GM12878 (cell line): ENCODE data around the gene ZNF174. TPM values are rescaled to one million over a fixed set of nuclear protein-coding genes. Genes with fewer than 3 reads are reported as not detected.

ENCODE experiments used
- ATAC-seq: fragments of 200-7000 bp; cut with Tn5 transposase; 3 replicates; pipeline ENCODE4 v1.9.1; 2020; ENCODE audit warnings: mild to moderate bottlenecking, moderate library complexity
- BruUV-seq: library from RNA; stranded (reverse); fragments of 400-500 nt; replicated peaks from 2 replicates; lab custom pipeline; 2021; lab: Mats Ljungman, UMichigan
- CTCF ChIA-PET: fragments of 300-600 bp; sonication (Branson Sonifier 250); formaldehyde crosslinking; extraction: SDS; loops from one replicate; lab custom pipeline; 2021; ENCODE audit warnings: inconsistent platforms; lab: Yijun Ruan, JAX
- POLR2A ChIA-PET: fragments of 350-600 bp; formaldehyde crosslinking; extraction: SDS; loops from one replicate; lab custom pipeline; 2021; ENCODE audit warnings: inconsistent platforms; lab: Charles Lee
- RAD21 ChIA-PET: fragments of 300-600 bp; sonication (Branson Sonifier 250); formaldehyde crosslinking; loops from one replicate; lab custom pipeline; 2023; ENCODE audit warnings: antibody characterized with exemption; ENCODE audit not compliant: unreplicated experiment; lab: Charles Lee
- SMC1A ChIA-PET: fragments of 300-600 bp; sonication (Branson Sonifier 250); formaldehyde crosslinking; loops from one replicate; lab custom pipeline; 2023; ENCODE audit not compliant: unreplicated experiment, uncharacterized antibody; lab: Charles Lee
- DNase-seq: peaks from one replicate; pipeline ENCODE4 v3.0.0-alpha.2; 2011; ENCODE audit warnings: low read depth, low spot score
- FAIRE-seq: peaks from 3 replicates; lab custom pipeline; 2011; peaks lifted over from hg19 to GRCh38; lab: Jason Lieb, UNC
- H2AFZ ChIP-seq: 2 replicates; pipeline ENCODE4 v1.6.0; 2011; ENCODE audit warnings: low read depth, low read length, control low read depth; ENCODE audit not compliant: control insufficient read depth
- H3K27ac ChIP-seq: 2 replicates; pipeline ENCODE4 v1.5.1; 2011; ENCODE audit warnings: control low read depth; ENCODE audit not compliant: control insufficient read depth, insufficient read depth
- H3K27me3 ChIP-seq, 2 experiments: replicated peaks in 1 of 2; 2 replicates each; pipeline versions ENCODE4 v1.6.0 to v1.6.1; 2011; ENCODE audit warnings: low read length in 1 of 2; ENCODE audit not compliant: control insufficient read depth in 2 of 2, insufficient read depth in 2 of 2
- H3K36me3 ChIP-seq, 2 experiments: 2 replicates each; pipeline ENCODE4 v1.5.1; 2011; ENCODE audit warnings: low read length in 1 of 2; ENCODE audit not compliant: control insufficient read depth in 2 of 2, insufficient read depth in 2 of 2
- H3K4me1 ChIP-seq: 2 replicates; pipeline ENCODE4 v1.6.1; 2011; ENCODE audit warnings: mild to moderate bottlenecking, low read length, moderate library complexity, mixed read lengths; ENCODE audit not compliant: control insufficient read depth, insufficient read depth
- H3K4me2 ChIP-seq: 2 replicates; pipeline ENCODE4 v1.6.0; 2011; ENCODE audit warnings: control low read depth; ENCODE audit not compliant: control insufficient read depth, insufficient read depth
- H3K4me3 ChIP-seq: fragments of 200-600 bp; sonication (generic); 2 replicates; pipeline ENCODE4 v1.5.1; 2016
- H3K79me2 ChIP-seq: 2 replicates; pipeline ENCODE4 v1.6.0; 2011; ENCODE audit warnings: low read length; ENCODE audit not compliant: control insufficient read depth, insufficient read depth
- H3K9ac ChIP-seq: 2 replicates; pipeline ENCODE4 v1.8.0; 2011; ENCODE audit warnings: low read length, control low read depth, mixed read lengths; ENCODE audit not compliant: control insufficient read depth, insufficient read depth
- H3K9me3 ChIP-seq: replicated peaks from 3 replicates; pipeline ENCODE4 v1.5.1; 2011; ENCODE audit warnings: mild to moderate bottlenecking, low read length; ENCODE audit not compliant: control insufficient read depth, insufficient read depth
- H4K20me1 ChIP-seq: 2 replicates; pipeline ENCODE4 v1.6.0; 2011; ENCODE audit not compliant: control insufficient read depth, insufficient read depth
- CBX5 ChIP-seq: sonication (generic); IDR thresholded peaks from 2 replicates; pipeline ENCODE4 v1.6.1; 2016; ENCODE audit warnings: low read depth, moderate library complexity, mild to moderate bottlenecking, inconsistent platforms
- ETV6 ChIP-seq, 2 experiments: fragments of 450-650 bp in 1 of 2; IDR thresholded peaks in 1 of 2; conservative IDR thresholded peaks in 1 of 2; 2 replicates each; pipeline ENCODE4 v1.6.1; 2014; ENCODE audit warnings: antibody characterized with exemption in 1 of 2, borderline replicate concordance in 1 of 2, low read depth in 1 of 2, mild to moderate bottlenecking in 1 of 2, moderate library complexity in 1 of 2
- KLF5 ChIP-seq: fragments of 450-650 bp; IDR thresholded peaks from 2 replicates; pipeline ENCODE4 v1.6.1; 2014; ENCODE audit warnings: mild to moderate bottlenecking; ENCODE audit not compliant: partially characterized antibody
- PML ChIP-seq: IDR thresholded peaks from 2 replicates; pipeline ENCODE4 v1.6.1; 2012; ENCODE audit warnings: low read length, inconsistent platforms
- ZNF217 ChIP-seq: fragments of 450-650 bp; IDR thresholded peaks from 2 replicates; pipeline ENCODE4 v1.6.1; 2017; ENCODE audit warnings: antibody characterized with exemption, mild to moderate bottlenecking
- ZNF622 ChIP-seq: fragments of 450-650 bp; IDR thresholded peaks from 2 replicates; pipeline ENCODE4 v1.6.1; 2017; ENCODE audit warnings: mild to moderate bottlenecking, inconsistent platforms
- ZSCAN29 ChIP-seq: fragments of 450-650 bp; IDR thresholded peaks from 2 replicates; pipeline ENCODE4 v1.6.1; 2017; ENCODE audit warnings: mild to moderate bottlenecking, moderate library complexity
- WGBS: methylation state at CpG from one replicate; pipeline ENCODE4 v1.1.6; 2016; ENCODE audit warnings: low lambda C conversion rate; ENCODE audit not compliant: insufficient replicate concordance, insufficient coverage; ENCODE audit errors: missing lambda C conversion rate; 5-methylcytosine and 5-hydroxymethylcytosine counted together
- in situ Hi-C: fragments of 300-500 bp; cut with MboI; formaldehyde crosslinking; loops from 9 replicates; pipeline ENCODE4 v1.14.3; 2018; ENCODE audit warnings: mixed read lengths
- intact Hi-C: fragments of 100-400 bp; cut with micrococcal nuclease; formaldehyde crosslinking; loops from one replicate; pipeline ENCODE4 v1.14.2; 2022; ENCODE audit not compliant: unreplicated experiment
- polyA plus RNA-seq, 11 experiments: library from polyadenylated mRNA; depleted of rRNA in 4 of 11; unstranded in 6 of 11; stranded (reverse) in 5 of 11; fragments of >200 nt; fragmentation: Nextera tagmentation in 4 of 11; fragmentation: Illumina TruSeq in 1 of 11; extraction: Ambion mirVana in 4 of 11; extraction: Trizol in 1 of 11; gene quantifications; 1 replicate in 1 of 11; 2 replicates in 10 of 11; pipeline versions ENCODE4 v1.2.1 to v1.2.3, GENCODE V29; 2011 to 2016; ENCODE audit warnings: inconsistent platforms in 2 of 11, missing spikeins in 2 of 11, low read depth in 1 of 11
- total RNA-seq, 4 experiments: library from RNA; depleted of rRNA in 3 of 4; stranded (reverse); fragments of >200 nt in 3 of 4; fragmentation: Illumina TruSeq in 1 of 4; extraction: Trizol in 1 of 4; gene quantifications; 2 replicates each; pipeline versions ENCODE4 v1.2.1 to v1.2.3, GENCODE V29; 2013 to 2021
- TF ChIP-seq, protein P1 (sequence below): fragments of 450-650 bp; IDR thresholded peaks from 2 replicates; pipeline ENCODE4 v1.6.1; 2016; ENCODE audit warnings: mild to moderate bottlenecking, moderate library complexity, borderline replicate concordance
- TF ChIP-seq, protein P2 (sequence below): fragments of 450-650 bp; IDR thresholded peaks from 2 replicates; pipeline ENCODE4 v1.6.1; 2016; ENCODE audit warnings: mild to moderate bottlenecking
- TF ChIP-seq, protein P3 (sequence below): fragments of 450-650 bp; IDR thresholded peaks from 2 replicates; pipeline ENCODE4 v1.6.1; 2014; ENCODE audit warnings: mild to moderate bottlenecking
- TF ChIP-seq, protein P4 (sequence below): IDR thresholded peaks from 2 replicates; pipeline ENCODE4 v1.6.1; 2011; ENCODE audit warnings: borderline replicate concordance, low read depth, mild to moderate bottlenecking, moderate library complexity, mixed read lengths, low read length; ENCODE audit not compliant: insufficient read depth; ENCODE audit errors: extremely low read length

Gene ZNF174
- total and polyA plus RNA-seq, 10 of the 15 experiments (the other 5 are each of a cell fraction or from before 2014, with no cell fraction given), result 3.0 to 14.3 (median 10.1) TPM

DNA sequence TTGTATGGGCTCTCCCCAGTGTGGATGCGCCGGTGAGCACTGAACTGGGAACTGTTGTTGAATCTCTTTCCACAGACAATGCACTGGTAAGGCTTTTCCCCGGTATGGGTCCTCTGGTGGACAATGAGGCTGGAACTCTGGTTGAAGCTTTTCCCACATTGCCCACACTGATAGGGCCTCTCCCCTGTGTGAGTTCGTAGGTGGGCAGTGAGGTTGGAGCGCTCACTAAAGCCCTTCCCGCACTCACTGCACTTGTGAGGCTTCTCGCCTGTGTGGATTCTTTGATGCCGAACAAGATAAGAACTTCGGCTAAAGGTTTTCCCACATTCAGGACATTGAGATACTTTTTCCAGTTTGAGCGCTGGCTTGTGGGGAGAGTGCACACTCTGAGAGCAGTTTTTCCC lies 18.0 kb upstream of the ZNF174 start:
- ATAC-seq (no peak), FAIRE-seq (no peak), DNase-seq (no peak)
- ChIA-PET POLR2A (no interaction called here), RAD21 (no interaction called here), CTCF (no interaction called here)
- Histone ChIP-seq H3K4me1 (no peaks in the 10 kb centered on the region), H3K4me3 (no peak overlapping the region), H3K9ac (no peak overlapping the region), H3K27ac (no peak overlapping the region), H3K79me2 (no peaks in the 10 kb centered on the region)
- in situ Hi-C loops (no loop called here), intact Hi-C loops (no loop called here)
- WGBS, result 98% methylated on average over 10 of the region's 10 CpGs
- no peak for TF ChIP-seq ETV6 (conservative IDR thresholded peaks at IDR 0.05 in 1 of 2, IDR thresholded peaks at IDR 0.05 in 1 of 2; ENCODE audit: borderline replicate concordance in 1 of 2, low read depth in 1 of 2)
- TF ChIP-seq, protein P1, sequence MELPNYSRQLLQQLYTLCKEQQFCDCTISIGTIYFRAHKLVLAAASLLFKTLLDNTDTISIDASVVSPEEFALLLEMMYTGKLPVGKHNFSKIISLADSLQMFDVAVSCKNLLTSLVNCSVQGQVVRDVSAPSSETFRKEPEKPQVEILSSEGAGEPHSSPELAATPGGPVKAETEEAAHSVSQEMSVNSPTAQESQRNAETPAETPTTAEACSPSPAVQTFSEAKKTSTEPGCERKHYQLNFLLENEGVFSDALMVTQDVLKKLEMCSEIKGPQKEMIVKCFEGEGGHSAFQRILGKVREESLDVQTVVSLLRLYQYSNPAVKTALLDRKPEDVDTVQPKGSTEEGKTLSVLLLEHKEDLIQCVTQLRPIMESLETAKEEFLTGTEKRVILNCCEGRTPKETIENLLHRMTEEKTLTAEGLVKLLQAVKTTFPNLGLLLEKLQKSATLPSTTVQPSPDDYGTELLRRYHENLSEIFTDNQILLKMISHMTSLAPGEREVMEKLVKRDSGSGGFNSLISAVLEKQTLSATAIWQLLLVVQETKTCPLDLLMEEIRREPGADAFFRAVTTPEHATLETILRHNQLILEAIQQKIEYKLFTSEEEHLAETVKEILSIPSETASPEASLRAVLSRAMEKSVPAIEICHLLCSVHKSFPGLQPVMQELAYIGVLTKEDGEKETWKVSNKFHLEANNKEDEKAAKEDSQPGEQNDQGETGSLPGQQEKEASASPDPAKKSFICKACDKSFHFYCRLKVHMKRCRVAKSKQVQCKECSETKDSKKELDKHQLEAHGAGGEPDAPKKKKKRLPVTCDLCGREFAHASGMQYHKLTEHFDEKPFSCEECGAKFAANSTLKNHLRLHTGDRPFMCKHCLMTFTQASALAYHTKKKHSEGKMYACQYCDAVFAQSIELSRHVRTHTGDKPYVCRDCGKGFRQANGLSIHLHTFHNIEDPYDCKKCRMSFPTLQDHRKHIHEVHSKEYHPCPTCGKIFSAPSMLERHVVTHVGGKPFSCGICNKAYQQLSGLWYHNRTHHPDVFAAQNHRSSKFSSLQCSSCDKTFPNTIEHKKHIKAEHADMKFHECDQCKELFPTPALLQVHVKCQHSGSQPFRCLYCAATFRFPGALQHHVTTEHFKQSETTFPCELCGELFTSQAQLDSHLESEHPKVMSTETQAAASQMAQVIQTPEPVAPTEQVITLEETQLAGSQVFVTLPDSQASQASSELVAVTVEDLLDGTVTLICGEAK, result 0 out of 2 replicates have a peak, but pooled peaks have one; percentile 36
- TF ChIP-seq, protein P2, sequence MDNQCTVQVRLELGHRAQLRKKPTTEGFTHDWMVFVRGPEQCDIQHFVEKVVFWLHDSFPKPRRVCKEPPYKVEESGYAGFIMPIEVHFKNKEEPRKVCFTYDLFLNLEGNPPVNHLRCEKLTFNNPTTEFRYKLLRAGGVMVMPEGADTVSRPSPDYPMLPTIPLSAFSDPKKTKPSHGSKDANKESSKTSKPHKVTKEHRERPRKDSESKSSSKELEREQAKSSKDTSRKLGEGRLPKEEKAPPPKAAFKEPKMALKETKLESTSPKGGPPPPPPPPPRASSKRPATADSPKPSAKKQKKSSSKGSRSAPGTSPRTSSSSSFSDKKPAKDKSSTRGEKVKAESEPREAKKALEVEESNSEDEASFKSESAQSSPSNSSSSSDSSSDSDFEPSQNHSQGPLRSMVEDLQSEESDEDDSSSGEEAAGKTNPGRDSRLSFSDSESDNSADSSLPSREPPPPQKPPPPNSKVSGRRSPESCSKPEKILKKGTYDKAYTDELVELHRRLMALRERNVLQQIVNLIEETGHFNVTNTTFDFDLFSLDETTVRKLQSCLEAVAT, result 0 out of 2 replicates have a peak, but pooled peaks have one; percentile 35
- peak; percentile 81; the same call in 1 of the 2 replicates for TF ChIP-seq ZNF217
- TF ChIP-seq, protein P3, sequence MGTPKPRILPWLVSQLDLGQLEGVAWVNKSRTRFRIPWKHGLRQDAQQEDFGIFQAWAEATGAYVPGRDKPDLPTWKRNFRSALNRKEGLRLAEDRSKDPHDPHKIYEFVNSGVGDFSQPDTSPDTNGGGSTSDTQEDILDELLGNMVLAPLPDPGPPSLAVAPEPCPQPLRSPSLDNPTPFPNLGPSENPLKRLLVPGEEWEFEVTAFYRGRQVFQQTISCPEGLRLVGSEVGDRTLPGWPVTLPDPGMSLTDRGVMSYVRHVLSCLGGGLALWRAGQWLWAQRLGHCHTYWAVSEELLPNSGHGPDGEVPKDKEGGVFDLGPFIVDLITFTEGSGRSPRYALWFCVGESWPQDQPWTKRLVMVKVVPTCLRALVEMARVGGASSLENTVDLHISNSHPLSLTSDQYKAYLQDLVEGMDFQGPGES, result no peak
- peak; percentile 98 for TF ChIP-seq CBX5
- TF ChIP-seq, protein P4, sequence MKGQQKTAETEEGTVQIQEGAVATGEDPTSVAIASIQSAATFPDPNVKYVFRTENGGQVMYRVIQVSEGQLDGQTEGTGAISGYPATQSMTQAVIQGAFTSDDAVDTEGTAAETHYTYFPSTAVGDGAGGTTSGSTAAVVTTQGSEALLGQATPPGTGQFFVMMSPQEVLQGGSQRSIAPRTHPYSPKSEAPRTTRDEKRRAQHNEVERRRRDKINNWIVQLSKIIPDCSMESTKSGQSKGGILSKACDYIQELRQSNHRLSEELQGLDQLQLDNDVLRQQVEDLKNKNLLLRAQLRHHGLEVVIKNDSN, result peak; percentile 22
- TF ChIP-seq ZNF622, result no peak
- peak; percentile 75 for TF ChIP-seq KLF5
- TF ChIP-seq PML, result no peak
- no peak for TF ChIP-seq ZSCAN29
- TF ChIP-seq, all 136 proteins: peak for 6
- H3K36me3 ChIP-seq, result peaks cover 12 to 23% of the 10 kb centered on the region in 2 experiments
- SMC1A ChIA-PET, result interaction anchor here (0.6 to 1.4 kb wide), 3 partner anchors 9 to 19 kb away, joined by 3 to 5 read pairs (median 3); no protein-coding TSS in a partner anchor
- no TSS peak for BruUV-seq
- no peak overlapping the region for H2AFZ ChIP-seq
- H4K20me1 ChIP-seq, result no peaks in the 10 kb centered on the region
- no peak overlapping the region for H3K4me2 ChIP-seq
- peaks cover 52% of the 10 kb centered on the region for H3K9me3 ChIP-seq
- no peaks in the 10 kb centered on the region for H3K27me3 ChIP-seq
